ENCODE measurements around the gene OR2T1. TPM values are rescaled to one million over a fixed set of nuclear protein-coding genes. Genes with fewer than 3 reads are reported as not detected.
"Not testable (repeated sequence)": the region's sequence is repeated elsewhere in the genome, so short reads cannot be mapped to it uniquely, and the experiment has no call there.

Gene OR2T1
- total RNA-seq, 6 experiments from 2014 or later = not detected

DNA sequence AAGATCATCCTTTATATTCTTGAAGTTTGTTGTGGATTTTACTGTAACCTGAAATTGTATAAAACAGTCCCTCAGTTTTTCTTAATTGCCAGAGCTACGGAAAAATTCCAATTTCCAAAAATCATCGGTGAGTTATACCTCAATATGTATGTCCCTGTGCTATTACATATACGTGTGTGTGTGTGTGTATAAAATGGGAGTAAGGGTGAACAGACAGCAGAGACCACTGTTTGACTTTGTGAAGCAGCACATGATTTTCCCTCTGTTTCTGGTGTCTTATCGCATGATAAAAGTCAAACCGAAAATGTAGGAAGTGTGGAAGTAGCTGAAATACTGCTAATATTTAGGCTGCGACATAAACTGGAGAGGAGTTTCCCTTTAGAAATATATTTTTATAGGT lies 1.2 kb downstream of the OR2T1 start:
- Mint-ChIP-seq H3K27me3 (ENCODE audit: insufficient read depth) (no peaks in the 10 kb centered on the region), H3K27ac (no peak overlapping the region), H3K4me3 (no peak overlapping the region), H3K36me3 (ENCODE audit: low read depth) (no peaks in the 10 kb centered on the region; the same call in 1 of the 2 replicates), H3K9me3 (peaks cover 26% of the 10 kb centered on the region), H3K4me1 (ENCODE audit: low read depth) (no peaks in the 10 kb centered on the region)
- TF ChIP-seq, protein P1, sequence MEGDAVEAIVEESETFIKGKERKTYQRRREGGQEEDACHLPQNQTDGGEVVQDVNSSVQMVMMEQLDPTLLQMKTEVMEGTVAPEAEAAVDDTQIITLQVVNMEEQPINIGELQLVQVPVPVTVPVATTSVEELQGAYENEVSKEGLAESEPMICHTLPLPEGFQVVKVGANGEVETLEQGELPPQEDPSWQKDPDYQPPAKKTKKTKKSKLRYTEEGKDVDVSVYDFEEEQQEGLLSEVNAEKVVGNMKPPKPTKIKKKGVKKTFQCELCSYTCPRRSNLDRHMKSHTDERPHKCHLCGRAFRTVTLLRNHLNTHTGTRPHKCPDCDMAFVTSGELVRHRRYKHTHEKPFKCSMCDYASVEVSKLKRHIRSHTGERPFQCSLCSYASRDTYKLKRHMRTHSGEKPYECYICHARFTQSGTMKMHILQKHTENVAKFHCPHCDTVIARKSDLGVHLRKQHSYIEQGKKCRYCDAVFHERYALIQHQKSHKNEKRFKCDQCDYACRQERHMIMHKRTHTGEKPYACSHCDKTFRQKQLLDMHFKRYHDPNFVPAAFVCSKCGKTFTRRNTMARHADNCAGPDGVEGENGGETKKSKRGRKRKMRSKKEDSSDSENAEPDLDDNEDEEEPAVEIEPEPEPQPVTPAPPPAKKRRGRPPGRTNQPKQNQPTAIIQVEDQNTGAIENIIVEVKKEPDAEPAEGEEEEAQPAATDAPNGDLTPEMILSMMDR (IDR thresholded peaks at IDR 0.05) = no peak
- no peak for DNase-seq

DNA sequence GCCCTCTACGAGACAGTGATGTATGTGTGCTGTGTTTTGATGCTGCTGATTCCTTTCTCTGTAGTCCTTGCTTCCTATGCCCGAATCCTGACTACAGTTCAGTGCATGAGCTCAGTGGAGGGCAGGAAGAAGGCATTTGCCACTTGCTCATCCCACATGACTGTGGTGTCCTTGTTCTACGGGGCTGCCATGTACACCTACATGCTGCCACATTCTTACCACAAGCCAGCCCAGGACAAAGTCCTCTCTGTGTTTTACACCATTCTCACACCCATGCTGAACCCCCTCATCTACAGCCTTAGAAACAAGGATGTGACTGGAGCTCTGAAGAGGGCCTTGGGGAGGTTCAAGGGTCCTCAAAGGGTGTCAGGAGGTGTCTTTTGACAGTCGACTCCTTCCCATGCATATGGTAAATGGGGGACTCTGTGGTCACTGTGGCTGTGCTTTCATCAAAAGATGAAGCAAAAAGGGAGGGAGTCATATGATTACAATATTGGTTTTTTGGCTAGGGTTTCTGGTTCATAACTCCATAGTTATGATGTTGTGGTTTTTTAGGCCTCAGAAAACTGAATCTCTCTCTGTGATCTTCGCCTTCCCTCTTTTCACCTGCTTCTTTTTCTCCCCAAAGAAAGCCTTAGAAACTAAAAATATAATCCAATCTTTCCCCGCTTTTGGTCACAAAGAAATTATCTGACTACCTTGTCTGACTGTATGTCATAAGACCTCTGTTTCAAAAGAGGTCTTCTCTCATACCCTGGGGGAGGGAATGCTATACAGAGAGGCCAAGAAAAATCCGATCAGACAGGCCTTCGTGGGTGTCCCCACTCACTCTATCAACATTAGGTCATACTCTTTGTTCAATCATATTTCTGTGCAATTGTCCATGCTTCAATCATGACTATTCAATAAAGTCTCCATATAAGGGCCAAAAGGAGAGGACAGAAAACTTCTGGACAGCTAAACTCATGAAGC lies 4.2 kb downstream of the OR2T1 start:
- Mint-ChIP-seq H3K9me3 (peaks cover 32% of the 10 kb centered on the region), H3K4me3 (no peak overlapping the region), H3K27ac (no peak overlapping the region), H3K27me3 (ENCODE audit: insufficient read depth) (no peaks in the 10 kb centered on the region), H3K36me3 (ENCODE audit: low read depth) (no peaks in the 10 kb centered on the region; the same call in 1 of the 2 replicates), H3K4me1 (ENCODE audit: low read depth) (no peaks in the 10 kb centered on the region)
- TF ChIP-seq, protein P1 (IDR thresholded peaks at IDR 0.05) = no peak
- no peak for DNase-seq

DNA sequence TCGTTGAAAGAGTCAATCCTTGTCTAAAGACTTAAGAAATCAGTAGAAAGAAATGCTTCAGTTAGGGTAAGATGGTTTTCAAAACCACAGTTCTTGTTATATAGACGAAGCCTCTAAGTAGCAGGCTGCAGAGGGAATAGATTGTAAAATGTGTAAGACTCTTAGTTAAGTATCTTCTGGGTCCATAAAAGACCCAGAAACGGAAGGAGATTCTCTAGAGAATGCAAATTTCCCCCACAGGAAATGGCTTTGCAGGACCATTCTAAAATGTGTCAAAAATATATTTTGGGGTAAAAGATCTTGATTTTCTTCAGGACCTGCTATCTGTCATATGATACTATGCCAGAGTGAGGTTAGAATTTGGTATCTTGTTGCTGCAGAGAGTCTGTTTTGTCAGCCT lies 13.4 kb downstream of the OR2T1 start:
- H3K9me3 Mint-ChIP-seq = peaks cover 59% of the 10 kb centered on the region
- no peaks in the 10 kb centered on the region; the same call in 1 of the 2 replicates for H3K27me3 Mint-ChIP-seq (ENCODE audit: insufficient read depth)

DNA sequence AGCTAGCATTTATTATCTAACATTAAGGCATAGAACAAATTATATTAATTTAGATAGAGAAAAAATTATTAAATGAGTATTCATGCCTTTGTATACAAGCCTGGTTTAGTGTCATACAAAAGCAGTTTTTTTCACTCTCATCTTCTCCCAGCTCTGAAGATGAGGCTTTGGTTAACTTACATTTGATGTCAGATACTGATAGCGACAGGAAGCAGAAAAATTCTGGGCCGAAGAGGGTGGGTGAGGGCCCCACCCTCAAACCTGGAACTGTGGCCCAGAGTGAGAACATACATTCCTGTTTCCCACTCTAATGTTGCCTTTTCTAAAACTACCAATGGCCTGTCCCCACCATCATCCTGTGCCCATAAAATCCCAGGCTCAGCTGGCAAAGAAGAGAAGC lies 15.0 kb downstream of the OR2T1 start:
- TF ChIP-seq, protein P1 (IDR thresholded peaks at IDR 0.05) = no peak
- peaks cover 62% of the 10 kb centered on the region for H3K9me3 Mint-ChIP-seq

More for the DNA sequence above, 13.4 kb downstream of the OR2T1 start:
- TF ChIP-seq, protein P1 (IDR thresholded peaks at IDR 0.05) = no peak
- Mint-ChIP-seq H3K4me1 (ENCODE audit: low read depth) (no peaks in the 10 kb centered on the region), H3K36me3 (ENCODE audit: low read depth) (no peaks in the 10 kb centered on the region), H3K27ac (no peak overlapping the region), H3K4me3 (no peak overlapping the region)
- no peak for DNase-seq

DNA sequence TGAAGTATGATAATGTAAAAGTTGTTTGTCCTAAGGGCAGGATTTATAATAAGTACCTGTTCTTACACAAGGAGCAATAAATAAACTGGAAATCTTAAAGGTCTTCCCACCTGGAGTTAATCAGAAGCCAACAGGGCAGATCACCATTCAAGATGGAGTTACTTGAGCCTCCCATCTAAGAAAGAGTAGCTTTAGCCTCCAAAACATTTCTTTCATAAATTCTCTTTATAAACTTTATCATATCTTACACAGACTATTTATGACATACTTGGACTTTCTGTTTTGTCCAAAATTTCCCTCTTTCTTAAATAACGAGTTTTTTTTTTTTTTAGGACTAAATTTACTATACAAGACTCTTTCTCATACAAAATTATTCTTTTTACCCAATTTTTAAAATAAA lies 18.5 kb downstream of the OR2T1 start:
- Mint-ChIP-seq H3K9me3 (peaks cover 59% of the 10 kb centered on the region), H3K27ac (no peak overlapping the region), H3K4me3 (no peak overlapping the region), H3K27me3 (ENCODE audit: insufficient read depth) (no peaks in the 10 kb centered on the region; the same call in 1 of the 2 replicates), H3K4me1 (ENCODE audit: low read depth) (no peaks in the 10 kb centered on the region), H3K36me3 (ENCODE audit: low read depth) (no peaks in the 10 kb centered on the region)
- no peak for DNase-seq
- TF ChIP-seq, protein P1 (IDR thresholded peaks at IDR 0.05) = no peak

More for the DNA sequence above, 15.0 kb downstream of the OR2T1 start:
- Mint-ChIP-seq H3K27me3 (ENCODE audit: insufficient read depth) (no peaks in the 10 kb centered on the region; the same call in 1 of the 2 replicates), H3K4me3 (no peak overlapping the region), H3K27ac (no peak overlapping the region), H3K4me1 (ENCODE audit: low read depth) (no peaks in the 10 kb centered on the region), H3K36me3 (ENCODE audit: low read depth) (no peaks in the 10 kb centered on the region)
- no peak for DNase-seq

DNA sequence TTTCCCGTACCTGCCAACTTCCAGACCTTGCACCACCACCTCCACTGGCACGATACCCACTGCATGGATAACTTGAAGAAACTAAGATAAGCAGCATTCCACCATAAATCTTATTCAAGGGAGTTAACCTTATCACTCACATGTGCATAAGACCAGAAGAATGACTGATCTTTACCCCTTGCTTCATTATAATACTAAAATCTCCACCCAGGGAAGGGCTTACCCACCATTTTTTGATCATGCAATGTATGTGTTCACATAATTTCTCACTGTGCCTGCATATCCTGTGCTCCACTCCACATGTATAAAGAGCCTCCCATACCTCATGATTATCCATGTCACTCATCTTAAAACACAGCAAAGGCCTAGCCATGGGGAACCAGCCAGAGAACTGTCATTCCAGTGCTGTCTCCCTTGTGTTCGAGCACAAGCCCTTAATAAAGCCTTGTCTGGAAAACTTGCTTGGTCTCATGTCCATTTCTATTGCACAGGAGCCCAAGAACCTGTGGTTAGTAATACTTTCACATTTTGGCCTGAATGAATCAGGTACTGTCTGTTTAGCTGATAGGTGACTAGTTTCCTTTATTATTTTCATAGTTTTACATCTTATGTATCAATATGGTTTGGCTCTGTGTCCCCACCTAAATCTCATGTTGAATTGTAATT lies 24.8 kb downstream of the OR2T1 start:
- not testable (repeated sequence) for H3K27me3 Mint-ChIP-seq (ENCODE audit: insufficient read depth); H3K4me3 Mint-ChIP-seq; H3K4me1 Mint-ChIP-seq (ENCODE audit: low read depth); H3K27ac Mint-ChIP-seq; DNase-seq; H3K36me3 Mint-ChIP-seq (ENCODE audit: low read depth)
- peaks cover 38% of the 10 kb centered on the region for H3K9me3 Mint-ChIP-seq

DNA sequence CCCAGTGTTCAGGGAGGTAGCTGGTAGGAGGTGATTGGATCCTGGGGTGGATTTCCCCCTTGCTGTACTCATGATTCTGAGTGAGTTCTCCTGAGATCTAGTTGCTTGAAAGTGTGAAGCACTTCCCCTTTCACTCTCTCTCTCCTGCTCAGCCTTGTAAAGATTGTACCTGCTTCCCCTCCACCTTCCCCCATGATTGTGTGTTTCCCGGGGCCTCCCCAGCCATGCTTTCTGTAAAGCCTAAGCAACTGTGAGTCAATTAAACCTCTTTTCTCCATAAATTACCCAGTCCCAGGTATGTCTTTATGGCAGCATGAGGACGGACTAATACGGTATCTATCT lies 25.3 kb downstream of the OR2T1 start:
- not testable (repeated sequence) for DNase-seq; H3K4me3 Mint-ChIP-seq; H3K27ac Mint-ChIP-seq; H3K27me3 Mint-ChIP-seq (ENCODE audit: insufficient read depth); H3K4me1 Mint-ChIP-seq (ENCODE audit: low read depth); H3K36me3 Mint-ChIP-seq (ENCODE audit: low read depth)
- peaks cover 33% of the 10 kb centered on the region for H3K9me3 Mint-ChIP-seq

DNA sequence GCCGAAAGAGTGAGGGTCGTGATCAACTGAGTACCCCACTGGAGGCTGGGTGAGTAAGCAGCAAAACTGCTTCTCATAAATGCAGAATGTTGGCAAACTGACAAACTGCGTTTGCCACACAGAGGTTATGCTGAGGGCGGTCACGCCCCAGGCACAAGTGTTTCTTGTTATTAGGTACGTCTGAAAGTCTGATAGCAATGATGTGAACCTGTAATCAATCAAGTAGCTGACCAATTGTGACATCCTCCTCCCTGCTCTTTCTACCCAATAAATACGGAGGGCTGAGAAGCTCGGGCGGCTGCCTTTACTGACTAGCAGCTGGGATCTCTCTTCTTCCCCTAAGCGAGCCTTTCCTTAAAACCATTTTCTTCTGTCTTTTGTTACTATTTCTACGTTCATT lies 28.8 kb downstream of the OR2T1 start:
- not testable (repeated sequence) for DNase-seq; H3K36me3 Mint-ChIP-seq (ENCODE audit: low read depth); H3K27ac Mint-ChIP-seq; H3K27me3 Mint-ChIP-seq (ENCODE audit: insufficient read depth); H3K4me3 Mint-ChIP-seq; H3K4me1 Mint-ChIP-seq (ENCODE audit: low read depth)
- H3K9me3 Mint-ChIP-seq = peaks cover 25% of the 10 kb centered on the region
